ENCODE measurements around the gene DBR1.

Gene DBR1

DNA sequence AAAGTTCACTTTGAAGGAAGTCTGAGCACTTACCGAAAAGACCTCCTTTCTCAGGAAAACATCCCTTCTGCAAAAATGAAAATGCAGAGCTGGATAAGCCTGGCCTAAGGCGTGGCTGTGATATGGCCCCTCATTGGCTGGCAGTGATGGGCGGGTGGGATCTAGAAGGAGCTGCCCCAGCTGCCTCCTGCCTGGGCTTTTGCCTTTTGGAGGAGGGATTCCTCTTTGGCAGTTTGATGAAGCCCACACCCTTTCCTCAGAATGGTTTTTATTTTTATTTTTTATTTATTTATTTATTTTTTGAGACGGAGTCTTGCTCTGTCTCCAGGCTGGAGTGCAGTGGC lies 55.3 kb downstream of the DBR1 start:
- TF ChIP-seq TAF1 (IDR thresholded peaks at IDR 0.05; ENCODE audit: borderline replicate concordance, insufficient read depth, low read length) = no peak
- TF ChIP-seq, protein P1, sequence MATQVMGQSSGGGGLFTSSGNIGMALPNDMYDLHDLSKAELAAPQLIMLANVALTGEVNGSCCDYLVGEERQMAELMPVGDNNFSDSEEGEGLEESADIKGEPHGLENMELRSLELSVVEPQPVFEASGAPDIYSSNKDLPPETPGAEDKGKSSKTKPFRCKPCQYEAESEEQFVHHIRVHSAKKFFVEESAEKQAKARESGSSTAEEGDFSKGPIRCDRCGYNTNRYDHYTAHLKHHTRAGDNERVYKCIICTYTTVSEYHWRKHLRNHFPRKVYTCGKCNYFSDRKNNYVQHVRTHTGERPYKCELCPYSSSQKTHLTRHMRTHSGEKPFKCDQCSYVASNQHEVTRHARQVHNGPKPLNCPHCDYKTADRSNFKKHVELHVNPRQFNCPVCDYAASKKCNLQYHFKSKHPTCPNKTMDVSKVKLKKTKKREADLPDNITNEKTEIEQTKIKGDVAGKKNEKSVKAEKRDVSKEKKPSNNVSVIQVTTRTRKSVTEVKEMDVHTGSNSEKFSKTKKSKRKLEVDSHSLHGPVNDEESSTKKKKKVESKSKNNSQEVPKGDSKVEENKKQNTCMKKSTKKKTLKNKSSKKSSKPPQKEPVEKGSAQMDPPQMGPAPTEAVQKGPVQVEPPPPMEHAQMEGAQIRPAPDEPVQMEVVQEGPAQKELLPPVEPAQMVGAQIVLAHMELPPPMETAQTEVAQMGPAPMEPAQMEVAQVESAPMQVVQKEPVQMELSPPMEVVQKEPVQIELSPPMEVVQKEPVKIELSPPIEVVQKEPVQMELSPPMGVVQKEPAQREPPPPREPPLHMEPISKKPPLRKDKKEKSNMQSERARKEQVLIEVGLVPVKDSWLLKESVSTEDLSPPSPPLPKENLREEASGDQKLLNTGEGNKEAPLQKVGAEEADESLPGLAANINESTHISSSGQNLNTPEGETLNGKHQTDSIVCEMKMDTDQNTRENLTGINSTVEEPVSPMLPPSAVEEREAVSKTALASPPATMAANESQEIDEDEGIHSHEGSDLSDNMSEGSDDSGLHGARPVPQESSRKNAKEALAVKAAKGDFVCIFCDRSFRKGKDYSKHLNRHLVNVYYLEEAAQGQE (IDR thresholded peaks at IDR 0.05; ENCODE audit: insufficient read depth in 1 of 2, low read depth in 2 of 2, low read length in 2 of 2) = no peak
- TF ChIP-seq FOXP2 (optimal IDR thresholded peaks at IDR 0.05; ENCODE audit: borderline replicate concordance, extremely low read depth, extremely low read length, insufficient read depth) = no peak
- no peak for TF ChIP-seq POLR2AphosphoS5 (IDR thresholded peaks at IDR 0.05; ENCODE audit: low read depth, low read length)

DNA sequence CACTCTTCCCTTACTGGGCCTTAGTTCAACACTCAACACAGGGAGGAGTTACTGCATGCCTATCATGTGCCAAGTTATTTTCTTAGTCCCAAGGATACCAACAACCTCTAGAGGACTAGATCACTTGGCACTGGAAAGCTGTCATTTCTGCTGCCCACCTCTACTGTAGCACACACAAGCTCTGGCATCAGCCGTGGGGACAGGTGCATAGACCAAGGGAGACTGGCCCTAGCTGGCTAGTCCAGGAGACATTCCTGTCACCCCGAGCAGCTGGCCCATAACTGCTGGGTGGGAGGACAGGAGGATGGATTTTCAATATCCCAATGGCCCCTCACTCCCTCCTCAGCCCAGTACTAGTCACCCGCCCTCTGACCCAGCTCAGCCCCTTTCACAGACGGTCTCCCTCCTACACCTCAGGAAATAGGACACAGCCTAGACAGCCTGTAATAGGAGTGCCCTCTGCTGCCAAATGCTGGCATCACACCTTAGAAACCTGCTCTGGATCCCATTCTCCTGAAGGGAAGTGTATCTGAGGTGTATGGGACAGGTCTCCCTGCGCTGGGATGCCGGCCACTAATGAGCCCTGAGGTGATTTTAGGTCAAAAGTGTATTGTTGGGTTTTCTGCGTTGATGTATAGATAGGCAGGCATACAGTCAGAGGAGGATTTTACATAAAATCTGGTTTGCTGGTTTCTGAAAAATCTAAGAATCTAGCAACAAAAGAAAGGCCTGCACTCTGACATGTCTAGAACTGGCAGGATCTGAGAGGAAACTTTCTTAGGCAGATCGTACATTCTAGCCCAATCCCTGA lies 55.9 kb downstream of the DBR1 start:
- TF ChIP-seq FOXP2 (optimal IDR thresholded peaks at IDR 0.05; ENCODE audit: borderline replicate concordance, extremely low read depth, extremely low read length, insufficient read depth) (no peak), POLR2AphosphoS5 (IDR thresholded peaks at IDR 0.05; ENCODE audit: low read depth, low read length) (no peak), SIN3A (IDR thresholded peaks at IDR 0.05; ENCODE audit: borderline replicate concordance, insufficient read depth, low read length) (no peak), TAF1 (IDR thresholded peaks at IDR 0.05; ENCODE audit: borderline replicate concordance, insufficient read depth, low read length) (no peak)
- TF ChIP-seq, protein P1 (IDR thresholded peaks at IDR 0.05; ENCODE audit: insufficient read depth in 1 of 2, low read depth in 2 of 2, low read length in 2 of 2) = no peak

DNA sequence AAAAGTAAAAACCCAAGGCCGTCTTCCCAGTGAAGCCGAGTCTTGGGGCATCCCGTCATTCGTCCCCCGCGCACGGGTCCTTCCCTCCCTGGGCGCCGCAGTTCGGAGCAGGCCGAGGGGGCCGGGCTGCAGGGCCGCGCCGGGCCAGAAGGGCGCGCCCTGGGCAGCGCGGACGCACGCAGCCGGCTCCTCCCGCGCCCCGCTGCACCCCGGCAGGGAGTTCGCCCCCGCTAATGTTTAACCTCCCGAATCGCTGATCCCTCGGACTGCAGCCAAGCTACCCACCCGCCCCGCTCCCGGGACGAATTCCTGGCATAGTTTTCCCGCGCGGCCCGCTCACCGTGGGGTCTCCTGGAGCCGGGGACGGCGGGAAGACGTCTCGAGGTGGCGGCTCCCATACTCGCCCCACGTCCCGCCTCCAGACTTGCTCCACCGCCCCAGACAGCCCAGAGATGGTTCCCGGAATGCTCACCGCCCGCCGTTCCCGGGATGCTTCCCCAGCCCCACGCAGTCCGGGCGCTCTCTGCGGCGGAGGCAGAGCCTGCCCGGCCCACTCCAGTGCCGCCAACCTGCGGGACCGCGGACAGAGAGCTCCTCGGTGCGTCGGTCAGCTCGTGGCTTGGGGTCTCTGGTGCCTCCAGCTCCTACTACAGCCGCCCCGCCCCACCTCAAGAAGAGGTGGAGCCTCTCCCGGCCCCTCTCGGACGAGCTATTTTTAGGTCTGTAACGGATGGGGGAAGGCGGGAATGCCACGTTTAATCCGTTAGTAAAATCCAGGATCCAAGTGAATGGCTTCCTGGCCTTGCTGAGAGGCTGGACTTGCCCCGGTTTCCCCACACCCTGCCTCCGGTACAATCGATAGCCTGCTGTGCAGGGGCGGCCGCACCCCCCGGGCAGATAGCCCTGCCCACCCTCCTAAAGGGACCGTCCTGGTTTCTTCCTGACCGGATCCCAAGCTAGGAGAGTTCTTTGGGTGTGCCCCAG lies 59.4 kb downstream of the DBR1 start, which contains the start of gene DZIP1L:
Gene DZIP1L (minus strand): TSS at position 621 of the 984 bp plus-strand sequence. CDS start 11,637 bp downstream, outside the sequence.
- peak; percentile 62 for TF ChIP-seq POLR2AphosphoS5 (IDR thresholded peaks at IDR 0.05; ENCODE audit: low read depth, low read length)
- peak; percentile 9 for TF ChIP-seq FOXP2 (optimal IDR thresholded peaks at IDR 0.05; ENCODE audit: borderline replicate concordance, extremely low read depth, extremely low read length, insufficient read depth)
- TF ChIP-seq SIN3A (IDR thresholded peaks at IDR 0.05; ENCODE audit: borderline replicate concordance, insufficient read depth, low read length) = no peak

DNA sequence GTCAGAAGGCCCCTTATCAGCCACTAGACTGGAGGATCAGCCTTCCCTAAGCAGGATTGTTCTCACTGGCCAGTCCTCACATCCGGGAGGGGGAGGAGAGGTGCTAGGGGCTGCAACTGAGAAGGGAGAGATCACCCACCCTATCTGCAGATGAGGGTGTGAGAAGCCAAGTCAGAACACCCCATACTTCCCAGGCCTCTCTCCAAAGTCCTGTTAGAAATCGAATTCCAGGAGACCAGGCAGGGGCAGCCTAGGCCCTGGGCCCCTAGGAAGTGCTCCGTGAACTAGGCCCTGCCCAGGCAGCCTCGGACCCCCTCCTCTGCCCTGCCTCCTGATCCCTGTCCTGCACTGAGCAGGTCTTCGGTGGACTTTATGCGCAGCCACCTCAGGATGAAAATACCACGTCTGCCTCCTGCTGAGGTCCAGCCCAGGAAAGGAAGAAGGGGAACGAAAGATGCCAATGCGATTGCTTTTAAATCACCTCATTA lies 60.2 kb downstream of the DBR1 start:
- TF ChIP-seq TAF1 (IDR thresholded peaks at IDR 0.05; ENCODE audit: borderline replicate concordance, insufficient read depth, low read length) (no peak), FOXP2 (optimal IDR thresholded peaks at IDR 0.05; ENCODE audit: borderline replicate concordance, extremely low read depth, extremely low read length, insufficient read depth) (no peak), SIN3A (IDR thresholded peaks at IDR 0.05; ENCODE audit: borderline replicate concordance, insufficient read depth, low read length) (no peak), POLR2AphosphoS5 (IDR thresholded peaks at IDR 0.05; ENCODE audit: low read depth, low read length) (no peak)
- TF ChIP-seq, protein P1 (IDR thresholded peaks at IDR 0.05; ENCODE audit: insufficient read depth in 1 of 2, low read depth in 2 of 2, low read length in 2 of 2) = no peak

DNA sequence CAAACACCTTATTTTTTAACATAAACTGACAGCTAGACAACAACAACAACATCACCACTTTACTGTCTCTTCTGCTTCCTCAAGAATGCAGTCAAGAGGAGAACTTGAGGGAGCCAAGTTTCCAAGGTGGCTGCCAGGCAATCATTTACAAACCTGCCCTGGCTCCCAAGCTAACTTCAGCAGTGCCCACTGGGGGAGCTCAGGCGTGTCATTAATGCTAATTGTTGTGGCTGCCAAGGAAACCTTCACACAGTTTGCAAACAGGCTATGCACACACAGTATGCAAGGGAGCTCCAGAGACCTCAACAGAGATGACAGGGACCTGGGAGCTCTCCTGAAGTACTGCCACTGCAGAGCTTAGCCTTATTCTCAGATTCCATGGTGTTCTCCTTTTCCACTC lies 61.4 kb downstream of the DBR1 start:
- TF ChIP-seq FOXP2 (optimal IDR thresholded peaks at IDR 0.05; ENCODE audit: borderline replicate concordance, extremely low read depth, extremely low read length, insufficient read depth) = no peak
- no peak for TF ChIP-seq POLR2AphosphoS5 (IDR thresholded peaks at IDR 0.05; ENCODE audit: low read depth, low read length)
- no peak for TF ChIP-seq TAF1 (IDR thresholded peaks at IDR 0.05; ENCODE audit: borderline replicate concordance, insufficient read depth, low read length)
- TF ChIP-seq, protein P1 (IDR thresholded peaks at IDR 0.05; ENCODE audit: insufficient read depth in 1 of 2, low read depth in 2 of 2, low read length in 2 of 2) = no peak
- TF ChIP-seq SIN3A (IDR thresholded peaks at IDR 0.05; ENCODE audit: borderline replicate concordance, insufficient read depth, low read length) = no peak

Data from PFSK-1 (cell line).